DMS153 treated with DMSO at 0.1 percent for 48 hours (cell line): Measurements from ENCODE around the gene THBS3.
"Not testable (repeated sequence)": the region's sequence is repeated elsewhere in the genome, so short reads cannot be mapped to it uniquely, and the experiment has no call there.

ENCODE experiments used
- DNase-seq: peaks from one replicate; lab custom pipeline; 2025; ENCODE audit not compliant: unreplicated experiment; lab: John Stamatoyannopoulos, UW

THBS3 gene

DNA sequence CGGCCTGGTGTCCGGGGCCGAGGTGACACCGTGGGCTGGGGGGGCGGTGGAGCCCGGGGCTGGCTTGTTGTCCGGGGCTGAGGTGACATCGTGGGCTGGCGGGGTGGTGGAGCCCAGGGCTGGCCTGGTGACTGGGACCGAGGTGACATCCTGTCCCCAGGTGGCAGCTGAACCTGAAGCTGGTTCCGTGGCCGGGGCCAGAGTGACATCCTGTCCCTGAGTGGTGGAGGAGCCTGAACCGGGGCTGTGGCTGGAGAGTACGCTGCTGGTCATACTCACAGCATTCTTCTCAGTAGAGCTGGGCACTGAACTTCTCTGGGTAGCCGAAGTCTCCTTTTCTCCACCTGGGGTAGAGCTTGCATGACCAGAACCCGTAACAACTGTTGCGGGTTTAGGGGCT lies 15.8 kb downstream of the THBS3 start:
- DNase-seq, result no peak

DNA sequence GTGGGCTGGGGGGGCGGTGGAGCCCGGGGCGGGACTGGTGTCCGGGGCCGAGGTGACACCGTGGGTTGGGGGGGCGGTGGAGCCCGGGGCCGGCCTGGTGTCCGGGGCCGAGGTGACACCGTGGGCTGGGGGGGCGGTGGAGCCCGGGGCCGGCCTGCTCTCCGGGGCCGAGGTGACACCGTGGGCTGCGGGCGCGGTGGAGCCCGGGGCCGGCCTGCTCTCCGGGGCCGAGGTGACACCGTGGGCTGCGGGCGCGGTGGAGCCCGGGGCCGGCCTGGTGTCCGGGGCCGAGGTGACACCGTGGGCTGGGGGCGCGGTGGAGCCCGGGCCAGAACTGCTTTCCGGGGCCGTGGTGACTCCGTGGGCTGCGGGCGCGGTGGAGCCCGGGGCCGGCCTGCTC lies 17.8 kb downstream of the THBS3 start:
- DNase-seq, result not testable (repeated sequence)

DNA sequence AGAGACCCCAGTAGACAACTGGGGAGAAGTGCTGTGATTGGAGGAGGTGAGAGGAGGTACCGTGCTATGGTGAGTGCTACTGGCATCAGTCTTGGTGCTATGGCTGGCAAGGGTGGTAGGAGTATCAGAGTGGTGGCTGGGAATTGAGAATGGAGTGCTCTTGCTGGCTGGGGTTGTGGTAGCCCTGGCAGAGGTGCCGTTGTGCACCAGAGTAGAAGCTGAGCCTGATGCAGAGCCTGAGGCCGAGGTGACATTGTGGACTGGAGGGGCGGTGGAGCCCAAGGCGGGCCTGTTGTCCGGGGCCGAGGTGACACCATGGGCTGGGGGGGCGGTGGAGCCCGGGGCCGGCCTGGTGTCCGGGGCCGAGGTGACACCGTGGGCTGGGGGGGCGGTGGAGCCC lies 19.4 kb downstream of the THBS3 start:
- DNase-seq, result no peak

DNA sequence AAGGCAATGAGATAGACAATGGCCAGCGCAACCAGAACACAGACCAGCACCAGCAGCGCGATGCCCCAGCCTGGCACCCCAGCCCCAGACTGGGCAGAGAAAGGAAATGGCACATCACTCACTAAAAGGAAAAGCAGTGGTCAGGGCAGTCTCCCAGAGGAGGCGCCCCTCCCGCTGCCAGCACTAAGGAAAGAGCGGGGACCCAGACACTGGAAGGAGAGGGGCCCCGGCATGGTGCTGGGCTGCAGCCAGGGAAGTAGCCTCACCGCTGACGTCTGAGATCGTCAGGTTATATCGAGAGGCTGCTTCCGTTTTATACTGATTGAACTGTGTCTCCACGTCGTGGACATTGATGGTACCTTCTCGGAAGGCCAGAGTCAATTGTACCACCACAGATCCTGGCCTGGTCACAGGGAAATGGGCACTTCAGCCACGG lies 20.2 kb downstream of the THBS3 start:
- no peak for DNase-seq

DNA sequence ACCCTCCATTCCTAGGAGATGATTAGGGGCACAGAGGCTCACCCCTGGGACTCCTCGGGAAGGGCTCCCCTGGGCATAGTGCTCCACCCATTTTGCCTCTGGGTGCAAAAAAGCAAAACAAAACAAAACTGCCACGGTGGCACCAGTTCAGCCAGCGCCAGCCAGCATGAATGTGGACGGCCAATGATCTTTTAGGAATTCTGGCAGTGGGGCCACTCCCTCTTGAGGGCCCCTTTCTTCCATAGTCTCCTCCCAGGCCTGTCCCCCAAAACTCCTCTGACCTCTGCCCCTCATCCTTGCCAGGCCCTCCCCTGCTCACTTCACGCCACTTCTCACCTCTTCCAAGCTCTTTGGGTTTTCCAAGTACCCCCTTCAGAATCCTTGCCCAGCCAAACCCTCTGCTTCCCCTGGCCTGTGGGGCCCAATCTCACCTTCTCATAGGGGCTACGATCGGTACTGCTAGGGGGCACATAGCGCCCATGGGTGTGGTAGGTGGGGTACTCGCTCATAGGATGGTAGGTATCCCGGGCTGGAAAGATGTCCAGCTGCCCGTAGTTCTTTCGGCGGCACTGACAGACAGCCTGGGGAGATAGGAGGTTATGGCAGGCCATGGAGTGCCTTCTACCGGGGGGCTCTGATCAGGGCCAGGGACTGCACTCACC lies 20.8 kb downstream of the THBS3 start:
- DNase-seq, result no peak

DNA sequence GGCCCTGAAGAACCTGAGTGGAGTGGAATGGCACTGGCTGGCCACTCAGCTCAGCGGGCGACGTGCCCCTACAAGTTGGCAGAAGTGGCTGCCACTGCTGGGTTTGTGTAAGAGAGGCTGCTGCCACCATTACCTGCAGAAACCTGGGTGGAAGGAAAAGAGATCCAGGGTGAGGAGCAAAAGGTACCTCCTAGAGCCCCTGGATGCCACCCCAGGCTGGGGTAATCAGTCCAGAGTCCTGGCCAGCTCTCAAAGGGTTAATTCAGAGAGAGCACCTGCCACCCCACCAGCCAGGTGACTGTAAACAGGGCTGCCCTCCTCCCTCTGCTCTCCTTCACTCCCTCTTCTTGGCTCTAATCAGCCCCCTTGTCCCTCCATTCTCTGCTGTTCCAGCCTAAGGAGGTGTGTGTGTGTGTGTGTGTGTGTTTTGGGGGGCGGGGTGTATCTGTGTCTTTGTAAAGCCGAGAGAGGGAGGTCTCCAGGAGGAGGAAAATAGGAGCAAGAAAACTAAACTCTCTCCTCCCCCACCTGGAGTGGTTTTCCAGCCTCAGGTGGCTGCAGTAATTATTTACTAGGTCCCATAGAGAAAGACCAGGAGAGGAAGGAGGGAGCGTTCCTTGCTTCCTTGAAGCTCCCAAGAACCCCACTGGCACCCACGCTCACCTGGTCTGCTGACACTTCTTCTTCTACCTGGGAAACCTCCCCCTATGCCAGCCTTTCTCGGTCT lies 21.5 kb downstream of the THBS3 start:
- DNase-seq, result peak; percentile 38

DNA sequence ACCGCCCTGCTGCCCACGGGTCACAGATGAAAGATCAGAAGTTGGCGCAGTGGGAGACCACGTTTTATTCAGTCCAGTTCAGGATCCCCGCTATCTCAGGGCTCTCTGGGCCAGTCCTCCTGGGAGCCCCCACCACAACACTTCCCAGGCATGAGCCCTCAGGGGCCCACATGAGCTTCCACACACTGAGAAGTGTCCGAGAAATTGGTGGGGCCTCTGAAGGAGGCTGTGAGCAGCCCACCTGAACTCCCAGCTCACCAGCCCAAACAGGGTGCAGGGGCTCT lies 22.0 kb downstream of the THBS3 start:
- DNase-seq, result no peak

DNA sequence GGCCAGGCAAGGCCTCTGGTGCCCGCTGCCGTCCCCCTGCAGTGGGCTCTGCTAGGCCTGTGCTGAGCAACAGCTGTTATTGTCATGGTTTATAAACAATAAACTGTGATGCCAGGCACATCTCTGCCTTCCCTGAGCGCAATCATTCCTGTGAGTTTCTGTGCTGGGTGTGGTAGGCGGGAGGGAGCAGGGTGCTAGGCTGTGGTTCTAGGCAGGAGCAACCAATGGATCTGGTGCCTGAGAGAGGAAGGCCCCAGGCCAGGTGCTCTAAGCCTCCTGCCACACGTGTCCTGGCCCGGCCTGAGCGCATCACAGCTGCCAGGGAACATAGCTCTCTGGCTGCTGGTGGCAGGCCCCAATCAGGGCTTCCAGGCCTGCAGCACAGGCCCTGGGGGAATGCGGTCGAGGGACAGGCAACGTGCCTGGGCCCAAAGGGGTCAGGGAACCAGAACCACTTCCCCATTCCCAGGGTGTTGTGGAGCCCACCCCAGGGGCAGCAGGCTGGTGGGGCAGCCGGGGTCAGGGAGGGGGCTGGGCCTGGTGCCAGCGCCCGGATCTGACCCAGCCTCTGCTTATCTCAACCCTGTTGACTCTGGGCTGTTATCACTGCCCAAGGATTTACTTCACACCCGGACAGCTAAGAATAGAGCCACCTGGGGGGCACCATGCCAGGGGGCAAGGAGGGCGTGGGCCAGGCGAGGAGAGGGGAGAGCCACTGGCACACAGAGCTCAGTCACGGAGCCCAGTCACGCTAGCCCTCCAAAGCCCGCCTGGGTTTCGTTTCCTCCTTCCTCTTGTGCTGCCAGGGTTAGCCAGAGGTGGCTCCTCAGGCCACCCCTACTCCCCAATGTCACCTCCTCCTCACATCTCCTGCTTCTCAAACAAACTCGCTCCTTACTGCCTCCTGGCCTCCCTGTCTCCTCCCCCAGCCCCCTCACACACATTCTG lies 22.6 kb downstream of the THBS3 start:
- DNase-seq, result no peak

DNA sequence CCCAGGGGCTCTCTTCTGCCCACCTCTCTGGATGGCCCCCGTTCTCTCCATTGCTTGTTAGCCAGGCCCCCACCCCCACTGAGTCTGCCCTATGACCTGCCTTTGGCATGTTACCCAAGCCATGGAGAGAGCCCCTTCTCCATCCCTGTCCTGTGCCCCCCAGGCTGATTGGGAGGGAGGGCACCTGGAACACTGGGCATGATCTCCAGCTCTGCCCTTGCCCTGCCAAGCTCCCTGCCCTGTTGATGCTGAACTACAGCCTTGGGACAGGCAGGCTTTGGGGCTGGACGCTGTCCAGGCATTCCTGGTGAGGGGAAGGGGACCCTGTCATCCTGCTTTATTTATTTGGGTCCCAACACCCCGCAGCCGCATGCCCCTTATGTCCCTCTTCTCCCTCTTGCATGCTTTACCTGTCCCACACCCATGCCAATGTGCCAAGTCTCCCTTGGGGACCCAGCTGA lies 23.3 kb downstream of the THBS3 start:
- DNase-seq, result no peak

DNA sequence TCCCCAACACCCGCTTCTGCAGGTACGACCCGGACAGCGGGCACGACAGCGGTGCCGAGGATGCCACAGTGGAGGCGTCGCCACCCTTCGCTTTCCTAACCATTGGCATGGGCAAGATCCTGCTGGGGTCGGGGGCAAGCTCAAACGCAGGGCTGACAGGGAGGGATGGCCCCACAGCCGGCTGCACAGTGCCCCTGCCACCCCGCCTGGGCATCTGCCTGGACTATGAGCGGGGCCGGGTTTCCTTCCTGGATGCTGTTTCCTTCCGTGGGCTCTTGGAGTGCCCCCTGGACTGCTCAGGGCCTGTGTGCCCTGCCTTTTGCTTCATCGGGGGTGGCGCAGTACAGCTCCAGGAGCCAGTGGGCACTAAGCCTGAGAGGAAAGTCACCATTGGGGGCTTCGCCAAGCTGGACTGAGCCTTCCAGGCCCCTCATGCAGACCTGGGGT lies 23.9 kb downstream of the THBS3 start:
- no peak for DNase-seq

DNA sequence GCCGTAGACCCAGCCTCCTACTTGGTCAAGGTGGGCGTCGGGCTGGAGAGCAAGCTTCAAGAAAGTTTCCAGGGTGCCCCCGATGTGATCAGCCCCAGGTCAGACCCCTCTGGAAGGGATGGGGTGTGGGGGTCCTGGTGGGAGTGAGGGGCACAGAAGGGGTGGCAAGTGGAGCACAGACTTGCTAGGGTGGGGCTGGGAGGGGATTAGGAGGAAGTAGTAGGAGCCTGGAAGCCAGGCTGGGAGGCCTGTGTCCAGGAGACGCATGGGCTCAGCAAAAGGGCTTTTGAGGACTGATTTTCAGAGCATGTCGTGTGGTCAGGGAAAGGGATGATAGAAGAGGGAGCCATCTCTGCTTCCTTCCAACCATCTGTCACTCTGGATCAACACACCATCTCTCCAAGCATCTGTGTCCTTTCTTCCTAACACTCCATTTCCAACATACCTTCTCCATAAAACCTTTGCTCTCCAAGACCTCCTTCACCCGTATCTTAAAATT lies 25.6 kb downstream of the THBS3 start:
- DNase-seq, result no peak

DNA sequence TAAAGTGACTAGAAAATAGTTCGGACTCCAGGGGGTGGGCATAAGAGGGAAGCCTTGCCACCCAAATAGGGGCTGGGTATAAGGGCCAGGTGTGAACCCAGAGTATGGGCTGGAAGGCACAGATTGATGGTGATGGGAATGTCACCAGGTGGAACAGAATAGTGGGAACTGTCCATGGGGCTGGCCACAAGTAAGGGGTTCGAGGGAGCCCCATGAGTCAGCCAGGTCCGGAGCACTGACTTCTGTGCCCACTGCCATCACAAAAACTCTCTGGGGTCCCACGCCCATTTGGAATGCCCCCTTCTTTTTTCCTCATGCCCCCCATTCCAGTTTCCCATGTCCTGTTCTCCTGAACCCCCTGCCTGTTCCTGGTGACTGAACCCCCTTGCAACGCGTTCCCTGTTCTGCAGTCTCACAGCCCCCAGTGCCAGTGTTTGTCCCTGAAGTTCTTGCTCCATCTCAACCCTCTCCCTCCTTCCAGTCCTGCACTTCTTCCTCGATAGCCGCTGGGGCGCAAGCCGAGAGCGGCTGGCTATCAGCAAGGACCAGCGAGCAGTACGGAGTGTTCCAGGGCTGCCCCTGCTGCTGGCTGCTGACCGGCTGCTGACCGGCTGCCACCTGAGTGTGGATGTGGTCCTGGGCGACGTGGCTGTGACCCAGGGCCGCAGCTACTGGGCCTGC lies 26.2 kb downstream of the THBS3 start:
- no peak for DNase-seq

DNA sequence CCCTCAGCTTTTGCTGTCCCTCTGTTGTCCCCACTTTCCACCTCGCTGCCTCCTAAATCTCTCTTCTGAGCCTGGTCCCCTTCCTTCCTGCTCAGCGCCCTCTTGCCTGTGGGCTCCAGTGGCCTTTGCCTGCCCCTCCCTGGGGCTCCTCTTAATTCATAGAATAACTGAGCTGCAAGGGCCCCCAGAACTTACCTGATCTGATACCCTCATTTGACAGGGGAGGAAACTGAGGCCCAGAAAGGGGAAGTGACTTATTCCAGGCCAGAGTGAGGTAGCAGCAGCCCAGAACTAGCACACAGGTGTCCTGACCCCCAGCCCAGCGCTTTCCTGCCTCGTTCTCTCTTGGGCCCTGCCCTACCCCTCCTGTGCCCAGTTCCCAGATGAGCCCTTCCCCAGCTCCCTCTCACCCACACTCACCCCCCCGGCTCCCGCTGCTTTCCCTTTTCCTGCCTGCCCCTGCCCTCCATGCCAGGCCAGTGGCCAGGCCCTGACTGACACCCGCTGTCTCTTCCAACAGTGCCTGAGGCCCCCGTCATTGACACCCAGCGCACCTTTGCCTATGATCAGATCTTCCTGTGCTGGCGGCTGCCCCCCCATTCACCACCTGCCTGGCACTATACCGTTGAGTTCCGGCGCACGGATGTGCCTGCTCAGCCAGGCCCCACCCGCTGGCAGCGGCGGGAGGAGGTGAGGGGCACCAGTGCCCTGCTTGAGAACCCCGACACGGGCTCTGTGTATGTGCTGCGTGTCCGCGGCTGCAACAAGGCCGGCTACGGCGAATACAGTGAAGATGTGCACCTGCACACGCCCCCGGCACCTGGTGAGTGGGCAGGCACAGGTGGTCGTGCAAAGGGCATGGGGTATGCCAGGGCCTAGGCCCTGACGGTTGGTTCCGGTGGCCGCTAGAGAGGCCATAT lies 28.3 kb downstream of the THBS3 start:
- DNase-seq, result no peak

DNA sequence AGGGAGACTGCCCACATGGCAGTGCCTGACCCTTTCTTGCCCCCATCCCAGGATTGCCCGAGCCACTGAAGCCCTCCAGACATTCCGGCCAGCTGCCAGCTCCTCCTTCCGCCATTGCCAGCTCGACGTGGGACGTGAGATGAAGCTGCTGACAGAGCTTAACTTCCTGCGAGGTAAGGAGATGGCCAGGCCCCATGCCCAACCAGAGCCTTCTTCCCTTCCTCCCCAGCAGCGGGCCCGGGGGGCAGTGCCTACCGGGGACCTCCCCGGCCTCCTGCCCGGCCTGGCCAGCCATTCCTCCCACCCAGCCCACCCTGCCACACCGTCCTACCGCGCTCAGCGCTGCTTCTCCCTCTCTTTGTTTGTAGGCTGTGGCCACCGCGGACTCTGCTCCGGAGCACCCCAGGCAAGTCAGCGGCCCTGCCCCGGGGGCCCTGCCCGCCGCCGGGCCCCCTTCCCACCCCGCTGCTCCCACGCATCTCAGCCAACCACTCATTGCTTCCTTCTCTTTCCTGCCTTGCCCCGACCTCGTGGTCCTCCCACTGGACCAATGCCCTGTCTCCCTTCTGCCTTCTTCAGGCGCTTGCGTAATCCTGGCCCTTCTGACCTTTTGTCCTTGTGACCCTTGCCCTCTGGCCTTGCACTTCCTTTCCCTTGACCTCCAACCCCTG lies 29.1 kb downstream of the THBS3 start:
- DNase-seq, result no peak

DNA sequence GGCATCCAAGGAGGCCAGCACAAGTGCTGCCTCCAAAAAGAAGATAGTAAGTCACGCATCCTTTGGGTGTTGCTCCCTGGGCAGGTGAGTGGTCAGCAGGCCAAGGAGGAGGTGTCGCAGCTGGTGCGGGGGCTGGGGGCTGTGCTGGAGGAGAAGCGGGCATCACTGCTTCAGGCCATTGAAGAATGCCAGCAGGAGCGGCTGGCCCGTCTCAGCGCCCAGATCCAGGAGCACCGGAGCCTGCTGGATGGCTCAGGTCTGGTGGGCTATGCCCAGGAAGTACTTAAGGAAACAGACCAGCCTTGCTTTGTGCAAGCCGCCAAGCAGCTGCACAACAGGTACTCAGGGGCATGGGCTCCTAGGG lies 29.8 kb downstream of the THBS3 start:
- DNase-seq, result no peak

DNA sequence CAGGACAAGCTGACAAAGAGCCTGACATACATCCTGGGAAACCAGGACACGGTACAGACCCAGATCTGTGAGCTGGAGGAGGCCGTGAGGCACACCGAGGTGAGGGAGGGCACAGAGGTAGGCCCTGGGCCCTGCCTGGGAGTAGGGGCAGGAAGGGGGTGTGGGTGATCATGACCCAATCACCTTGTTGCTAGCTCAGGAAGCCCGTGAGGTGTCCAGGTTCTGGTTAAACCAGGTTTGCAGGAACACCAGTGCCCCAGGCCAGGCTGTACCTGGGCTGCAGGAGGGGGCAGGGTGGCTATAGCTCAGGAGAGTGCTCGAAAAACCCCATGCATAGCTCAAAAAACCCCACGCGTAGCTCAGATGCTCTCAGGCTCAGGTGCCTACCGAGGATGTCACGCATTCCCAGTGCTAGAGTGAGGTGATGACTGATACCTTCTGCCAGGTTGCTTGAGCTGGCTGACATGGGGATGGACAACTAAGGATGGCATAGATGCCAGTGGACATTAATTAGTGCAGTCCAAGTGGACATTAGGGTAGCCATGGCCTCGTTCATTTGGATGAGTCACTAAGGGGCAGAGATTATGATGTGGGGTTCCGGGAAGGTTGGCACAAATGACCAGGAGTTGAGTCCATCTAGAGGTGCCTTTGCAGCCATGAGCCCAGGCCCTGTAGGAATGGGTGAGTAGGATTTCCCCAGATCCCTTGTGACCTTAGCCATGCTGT lies 30.3 kb downstream of the THBS3 start:
- no peak for DNase-seq

DNA sequence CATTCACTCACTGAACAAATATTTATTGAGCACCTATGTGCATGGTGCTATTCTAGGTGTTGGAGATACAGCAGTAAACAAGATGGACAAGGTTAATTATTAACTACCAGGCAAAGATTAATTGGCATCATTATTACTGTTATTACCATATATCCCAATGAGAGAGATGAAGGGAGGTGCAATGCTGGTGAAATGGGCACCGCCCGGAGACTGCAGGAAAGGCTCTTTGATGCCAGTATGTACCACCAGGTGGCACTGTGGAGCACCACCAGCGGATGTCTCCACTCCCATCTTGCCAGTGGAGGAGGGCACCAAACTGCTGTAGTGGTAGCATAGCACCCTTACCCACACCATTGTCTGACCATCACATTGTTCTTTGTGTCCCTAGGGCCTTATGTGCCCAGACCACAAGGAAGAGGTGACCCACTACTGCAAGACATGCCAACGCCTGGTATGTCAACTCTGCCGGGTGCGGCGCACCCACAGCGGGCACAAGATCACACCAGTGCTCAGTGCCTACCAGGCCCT lies 31.1 kb downstream of the THBS3 start:
- DNase-seq, result peak; percentile 90

DNA sequence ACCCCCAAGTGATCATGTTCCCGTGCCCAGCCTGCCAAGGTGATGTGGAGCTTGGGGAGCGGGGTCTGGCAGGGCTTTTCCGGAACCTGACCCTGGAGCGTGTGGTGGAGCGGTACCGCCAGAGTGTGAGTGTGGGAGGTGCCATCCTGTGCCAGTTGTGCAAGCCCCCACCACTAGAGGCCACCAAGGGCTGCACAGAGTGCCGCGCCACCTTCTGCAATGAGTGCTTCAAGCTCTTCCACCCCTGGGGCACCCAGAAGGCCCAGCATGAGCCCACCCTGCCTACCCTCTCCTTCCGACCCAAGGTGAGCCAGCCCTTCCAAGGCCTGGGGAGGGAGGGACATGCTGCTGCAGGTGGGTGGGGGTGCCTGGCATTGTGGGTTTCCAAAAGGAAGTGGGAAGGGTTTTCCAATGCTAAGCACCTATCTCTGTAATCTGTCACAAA lies 31.7 kb downstream of the THBS3 start:
- no peak for DNase-seq
